SK-N-SH (cell line): ENCODE results near the gene TSSK6. TPM values are rescaled to one million over a fixed set of nuclear protein-coding genes. Genes with fewer than 3 reads are reported as not detected.

Source experiments
- CTCF ChIA-PET: fragments of 300-600, 350-600 bp; formaldehyde crosslinking; extraction: SDS; loops from one replicate; lab custom pipeline; 2021; lab: Yijun Ruan, JAX
- POLR2A ChIA-PET: fragments of 350-600 bp; sonication (Branson Sonifier 250); formaldehyde crosslinking; extraction: SDS; loops from one replicate; lab custom pipeline; 2020; ENCODE audit warnings: antibody characterized with exemption, inconsistent platforms; lab: Yijun Ruan, JAX
- DNase-seq: peaks from one replicate; pipeline ENCODE4 v3.0.0; 2012
- H2AFZ ChIP-seq: fragments of 200-600 bp; sonication (generic); 2 replicates; pipeline ENCODE4 v1.8.1; 2016; ENCODE audit warnings: antibody characterized with exemption, mild to moderate bottlenecking, low read depth
- H3F3A ChIP-seq: fragments of 200-600 bp; sonication (generic); replicated peaks from 2 replicates; pipeline ENCODE3; 2016; ENCODE audit warnings: antibody characterized with exemption, mild to moderate bottlenecking; ENCODE audit not compliant: insufficient read depth
- H3K27ac ChIP-seq, 2 experiments: fragments of 200-500 bp in 1 of 2; fragments of 200-600 bp in 1 of 2; sonication (Bioruptor generic) in 1 of 2; sonication (generic), shearing (Covaris generic) in 1 of 2; 2 replicates each; pipeline versions ENCODE4 v1.5.1 to v1.6.1; 2014 to 2016; ENCODE audit warnings: low read depth in 2 of 2, inconsistent platforms in 1 of 2, low read length in 1 of 2, mild to moderate bottlenecking in 1 of 2, mixed read lengths in 1 of 2
- H3K27me3 ChIP-seq: fragments of 200-600 bp; sonication (generic), shearing (Covaris generic); 2 replicates; pipeline ENCODE4 v1.6.1; 2016; ENCODE audit warnings: mixed run types; ENCODE audit not compliant: insufficient read depth
- H3K36me3 ChIP-seq, 2 experiments: fragments of 200-500 bp in 1 of 2; fragments of 200-600 bp in 1 of 2; sonication (Bioruptor generic) in 1 of 2; sonication (generic) in 1 of 2; replicated peaks in 1 of 2; 2 replicates each; pipeline versions ENCODE3 to v1.5.1; 2014 to 2016; ENCODE audit warnings: low read length in 1 of 2, mild to moderate bottlenecking in 1 of 2; ENCODE audit not compliant: insufficient read depth in 2 of 2, control insufficient read depth in 1 of 2
- H3K4me1 ChIP-seq, 2 experiments: fragments of 200-500 bp in 1 of 2; fragments of 200-600 bp in 1 of 2; sonication (Bioruptor generic) in 1 of 2; sonication (generic), shearing (Covaris generic) in 1 of 2; 2 replicates each; pipeline versions ENCODE4 v1.5.1 to v1.6.1; 2014 to 2016; ENCODE audit warnings: low read depth in 1 of 2, low read length in 1 of 2, mixed run types in 1 of 2; ENCODE audit not compliant: insufficient read depth in 2 of 2, control insufficient read depth in 1 of 2
- H3K4me2 ChIP-seq: fragments of 200-600 bp; sonication (generic), shearing (Covaris generic); 2 replicates; pipeline ENCODE4 v1.6.1; 2017; ENCODE audit warnings: mixed run types
- H3K4me3 ChIP-seq, 2 experiments: fragments of 200-500 bp in 1 of 2; fragments of 200-600 bp in 1 of 2; sonication (Bioruptor generic) in 1 of 2; sonication (generic), shearing (Covaris generic) in 1 of 2; 2 replicates each; pipeline versions ENCODE4 v1.5.1 to v1.8.1; 2014 to 2016; ENCODE audit warnings: low read depth in 2 of 2, inconsistent platforms in 1 of 2, low read length in 1 of 2, mild to moderate bottlenecking in 1 of 2, mixed read lengths in 1 of 2, moderate library complexity in 1 of 2
- H3K79me2 ChIP-seq: fragments of 200-600 bp; sonication (generic); 2 replicates; pipeline ENCODE4 v1.8.1; 2017; ENCODE audit warnings: mild to moderate bottlenecking; ENCODE audit not compliant: insufficient read depth
- H3K9ac ChIP-seq: fragments of 200-600 bp; sonication (generic); 2 replicates; pipeline ENCODE4 v1.6.1; 2017; ENCODE audit warnings: mixed run types
- H3K9me2 ChIP-seq: fragments of 200-600 bp; sonication (generic); 2 replicates; pipeline ENCODE4 v1.6.1; 2017; ENCODE audit warnings: mixed run types
- H3K9me3 ChIP-seq: fragments of 200-600 bp; sonication (generic); 2 replicates; pipeline ENCODE4 v1.6.1; 2017; ENCODE audit warnings: mixed run types, mild to moderate bottlenecking, moderate library complexity
- H4K20me1 ChIP-seq: fragments of 200-600 bp; sonication (generic); 2 replicates; pipeline ENCODE4 v1.6.1; 2017; ENCODE audit warnings: mild to moderate bottlenecking, mixed run types; ENCODE audit not compliant: insufficient read depth
- EP300 ChIP-seq, 2 experiments: IDR thresholded peaks; 2 replicates each; pipeline versions ENCODE4 v1.4.0 to v1.6.1; 2012; ENCODE audit warnings: borderline replicate concordance in 1 of 2, low read depth in 1 of 2, low read length in 1 of 2
- GABPA ChIP-seq: IDR thresholded peaks from 2 replicates; pipeline ENCODE4 v1.4.0; 2012; ENCODE audit warnings: low read depth, mild to moderate bottlenecking
- IRF3 ChIP-seq: fragments of 150-350 bp; IDR thresholded peaks from 2 replicates; pipeline ENCODE4 v1.6.1; 2016; ENCODE audit warnings: mild to moderate bottlenecking, low read depth, low read length
- JUND ChIP-seq: IDR thresholded peaks from 2 replicates; pipeline ENCODE4 v1.4.0; 2012
- MAX ChIP-seq: IDR thresholded peaks from 2 replicates; pipeline ENCODE4 v1.4.0; 2012; ENCODE audit warnings: low read depth
- MXI1 ChIP-seq: IDR thresholded peaks from 2 replicates; pipeline ENCODE4 v1.6.1; 2012; ENCODE audit warnings: mild to moderate bottlenecking, low read depth, low read length, improper control_type of control experiment
- RAD21 ChIP-seq: IDR thresholded peaks from 2 replicates; pipeline ENCODE4 v1.6.1; 2012; ENCODE audit warnings: mild to moderate bottlenecking, low read length
- RXRA ChIP-seq: IDR thresholded peaks from 2 replicates; pipeline ENCODE4 v1.4.0; 2012; ENCODE audit warnings: low read depth, mild to moderate bottlenecking, borderline replicate concordance
- SIN3A ChIP-seq: IDR thresholded peaks from 2 replicates; pipeline ENCODE4 v1.6.1; 2012; ENCODE audit warnings: low read depth, mild to moderate bottlenecking, low read length, moderate library complexity, borderline replicate concordance
- SMC3 ChIP-seq: IDR thresholded peaks from 2 replicates; pipeline ENCODE4 v1.6.1; 2012; ENCODE audit warnings: low read depth, low read length, improper control_type of control experiment
- TAF1 ChIP-seq: IDR thresholded peaks from 2 replicates; pipeline ENCODE4 v1.6.1; 2012; ENCODE audit warnings: low read depth, mild to moderate bottlenecking, low read length, moderate library complexity, borderline replicate concordance
- TCF12 ChIP-seq: IDR thresholded peaks from 2 replicates; pipeline ENCODE4 v1.4.0; 2012
- TEAD4 ChIP-seq: IDR thresholded peaks from 2 replicates; pipeline ENCODE4 v1.4.0; 2012; ENCODE audit warnings: mild to moderate bottlenecking, borderline replicate concordance; ENCODE audit not compliant: insufficient read depth
- USF2 ChIP-seq: fragments of 150-350 bp; IDR thresholded peaks from 2 replicates; pipeline ENCODE4 v1.6.1; 2017; ENCODE audit warnings: antibody characterized with exemption, low read length, low read depth, borderline replicate concordance
- YY1 ChIP-seq: IDR thresholded peaks from 2 replicates; pipeline ENCODE4 v1.4.0; 2012; ENCODE audit warnings: low read depth, mild to moderate bottlenecking
- ZBTB33 ChIP-seq: IDR thresholded peaks from 2 replicates; pipeline ENCODE4 v1.4.0; 2012; ENCODE audit warnings: low read depth, borderline replicate concordance
- WGBS: methylation state at CpG from one replicate; pipeline ENCODE4 v1.1.6; 2017; ENCODE audit warnings: low lambda C conversion rate; 5-methylcytosine and 5-hydroxymethylcytosine counted together
- polyA plus RNA-seq, 3 experiments: library from polyadenylated mRNA; depleted of rRNA; stranded (reverse); fragments of >200 nt; gene quantifications; 2 replicates each; pipeline ENCODE4 v1.2.3, GENCODE V29; 2012
- TF ChIP-seq, protein P1 (sequence below): IDR thresholded peaks from 2 replicates; pipeline ENCODE4 v1.4.0; 2012; ENCODE audit warnings: low read depth, borderline replicate concordance

Gene TSSK6
- polyA plus RNA-seq, 1 of the 3 experiments (the other 2 are of a cell fraction) = 3.1 TPM

DNA sequence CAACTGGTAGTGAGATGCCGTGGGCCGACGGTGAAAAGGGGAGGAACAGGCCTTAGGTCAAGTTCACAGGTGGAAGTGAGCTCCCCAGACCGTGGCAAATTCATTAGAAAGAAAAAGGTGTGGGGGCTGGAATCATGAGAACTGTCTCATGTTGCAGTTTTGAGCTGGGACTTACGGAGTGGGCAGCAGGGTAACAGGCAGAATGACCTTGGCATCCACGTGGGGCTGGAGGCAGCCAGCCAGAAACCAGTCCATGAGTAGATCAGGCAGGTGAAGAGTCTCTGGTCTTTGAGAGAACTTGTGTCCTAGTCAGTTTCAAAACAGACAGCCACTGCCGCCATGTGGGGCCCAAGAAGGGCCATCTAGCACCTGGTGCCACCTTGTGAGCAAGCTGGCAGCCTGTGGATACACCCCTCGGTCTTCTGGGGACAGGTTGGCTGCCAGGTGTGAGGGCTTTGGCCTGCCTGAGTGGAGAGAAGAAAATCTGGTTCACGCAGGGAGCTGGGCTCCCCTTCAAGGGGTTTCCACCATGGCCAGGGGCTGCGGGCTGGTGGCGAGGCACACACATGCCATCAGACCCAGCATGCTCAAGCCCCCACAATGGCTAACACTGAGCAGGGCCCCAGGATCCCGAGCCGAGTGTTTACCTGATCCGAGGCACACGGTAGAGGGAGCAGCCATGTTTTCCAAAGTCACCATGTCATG is 23.9 kb downstream of the TSSK6 start:
- CTCF ChIA-PET = interaction anchor here (0.8 to 9.7 kb wide), 34 partner anchors 8 to 346 kb away, joined by 3 to 172 read pairs (median 8); partner anchors contain the start of genes GATAD2A, MAU2, NDUFA13 and TSSK6
- no peaks in the 10 kb centered on the region for H3K9me3 ChIP-seq
- H3K4me2 ChIP-seq = no peak overlapping the region
- no peaks in the 10 kb centered on the region for H3K27me3 ChIP-seq
- POLR2A ChIA-PET = interaction anchor here (1.3 kb wide), 1 partner anchor 29 kb away, joined by 3 read pairs; no protein-coding TSS in a partner anchor
- peaks cover 23 to 37% of the 10 kb centered on the region in 2 experiments for H3K4me1 ChIP-seq
- no peaks in the 10 kb centered on the region for H3K9me2 ChIP-seq
- no peaks in the 10 kb centered on the region for H4K20me1 ChIP-seq
- 92% methylated on average over 11 of the region's 15 CpGs for WGBS
- TF ChIP-seq EP300 (IDR thresholded peaks at IDR 0.05; ENCODE audit: borderline replicate concordance in 1 of 2, low read depth in 1 of 2, low read length in 1 of 2) (no peak), JUND (no peak), MAX (no peak), IRF3 (no peak), ZBTB33 (no peak), RAD21 (no peak), TAF1 (no peak), RXRA (no peak), SIN3A (no peak), MXI1 (no peak), TEAD4 (no peak), TCF12 (no peak), YY1 (no peak), GABPA (no peak), USF2 (no peak), SMC3 (no peak)
- TF ChIP-seq, protein P1, sequence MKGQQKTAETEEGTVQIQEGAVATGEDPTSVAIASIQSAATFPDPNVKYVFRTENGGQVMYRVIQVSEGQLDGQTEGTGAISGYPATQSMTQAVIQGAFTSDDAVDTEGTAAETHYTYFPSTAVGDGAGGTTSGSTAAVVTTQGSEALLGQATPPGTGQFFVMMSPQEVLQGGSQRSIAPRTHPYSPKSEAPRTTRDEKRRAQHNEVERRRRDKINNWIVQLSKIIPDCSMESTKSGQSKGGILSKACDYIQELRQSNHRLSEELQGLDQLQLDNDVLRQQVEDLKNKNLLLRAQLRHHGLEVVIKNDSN = no peak
- peaks cover 44% of the 10 kb centered on the region for H3K79me2 ChIP-seq
- peaks cover 4 to 29% of the 10 kb centered on the region in 2 experiments for H3K36me3 ChIP-seq
- no peak overlapping the region for H3K4me3 ChIP-seq
- no peak overlapping the region for H3K27ac ChIP-seq
- peaks cover 21% of the 10 kb centered on the region for H3F3A ChIP-seq
- H2AFZ ChIP-seq = no peak overlapping the region
- no peak for DNase-seq
- no peak overlapping the region for H3K9ac ChIP-seq
